HTR-8/SVneo (cell line): ENCODE data around the gene DNAH10.
A peak's percentile ranks its signal among the peaks of the same experiment; 100 is the strongest.
"Not testable (repeated sequence)": the region's sequence is repeated elsewhere in the genome, so short reads cannot be mapped to it uniquely, and the experiment has no call there.

ENCODE experiments used
- DNase-seq: peaks from one replicate; pipeline ENCODE4 v3.0.0; 2011; ENCODE audit warnings: low spot score, mixed read lengths; ENCODE audit not compliant: insufficient read length
- FAIRE-seq: peaks from 2 replicates; lab custom pipeline; 2011; peaks lifted over from hg19 to GRCh38; lab: Jason Lieb, UNC

DNAH10 gene

GRCh38 chr12:123942238-123942653 lies 180.1 kb downstream of the DNAH10 start:
- DNase-seq (peak; percentile 33), FAIRE-seq (no peak)

GRCh38 chr12:123942911-123943648 lies 181.0 kb downstream of the DNAH10 start:
- FAIRE-seq (no peak), DNase-seq (no peak)

DNA sequence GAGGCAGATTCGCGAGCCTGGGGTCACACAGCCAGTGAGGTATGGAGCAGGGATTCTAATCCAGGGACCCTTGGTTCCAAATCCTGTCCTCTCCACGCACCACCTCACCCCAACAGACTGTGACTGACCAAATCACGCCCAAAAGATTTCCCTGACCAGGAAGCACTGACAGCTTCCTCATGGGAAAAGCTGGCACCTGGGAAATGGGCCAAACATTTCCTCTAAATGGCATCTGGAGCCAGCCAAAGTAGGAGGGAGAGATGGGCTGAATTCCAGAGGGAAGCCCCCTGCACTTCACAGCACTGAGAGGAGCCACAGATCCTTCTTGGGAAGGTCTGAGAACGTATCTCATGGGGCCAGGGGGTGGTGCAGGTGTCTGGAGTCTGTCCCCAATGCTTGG lies 181.7 kb downstream of the DNAH10 start:
- DNase-seq (no peak), FAIRE-seq (no peak)

DNA sequence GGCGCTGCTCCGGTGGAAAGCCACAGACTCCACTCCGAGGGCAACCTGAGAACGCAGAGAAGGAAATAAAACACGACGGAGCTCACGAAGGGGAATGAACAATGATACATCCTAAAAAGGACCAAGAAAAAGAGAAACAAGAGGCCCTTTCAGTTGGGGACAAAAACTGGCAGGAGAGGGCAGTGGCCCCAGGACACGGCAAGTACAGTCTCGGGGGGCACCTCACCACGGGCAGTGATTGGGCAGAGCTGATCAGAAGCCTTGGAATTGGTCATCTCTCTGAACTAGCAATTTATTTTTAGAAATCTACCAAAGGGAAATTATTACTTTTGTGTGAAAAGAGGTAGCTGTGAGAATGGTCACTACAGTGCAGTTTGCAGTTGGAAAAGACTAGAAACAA lies 182.6 kb downstream of the DNAH10 start:
- FAIRE-seq: no peak
- DNase-seq: no peak

DNA sequence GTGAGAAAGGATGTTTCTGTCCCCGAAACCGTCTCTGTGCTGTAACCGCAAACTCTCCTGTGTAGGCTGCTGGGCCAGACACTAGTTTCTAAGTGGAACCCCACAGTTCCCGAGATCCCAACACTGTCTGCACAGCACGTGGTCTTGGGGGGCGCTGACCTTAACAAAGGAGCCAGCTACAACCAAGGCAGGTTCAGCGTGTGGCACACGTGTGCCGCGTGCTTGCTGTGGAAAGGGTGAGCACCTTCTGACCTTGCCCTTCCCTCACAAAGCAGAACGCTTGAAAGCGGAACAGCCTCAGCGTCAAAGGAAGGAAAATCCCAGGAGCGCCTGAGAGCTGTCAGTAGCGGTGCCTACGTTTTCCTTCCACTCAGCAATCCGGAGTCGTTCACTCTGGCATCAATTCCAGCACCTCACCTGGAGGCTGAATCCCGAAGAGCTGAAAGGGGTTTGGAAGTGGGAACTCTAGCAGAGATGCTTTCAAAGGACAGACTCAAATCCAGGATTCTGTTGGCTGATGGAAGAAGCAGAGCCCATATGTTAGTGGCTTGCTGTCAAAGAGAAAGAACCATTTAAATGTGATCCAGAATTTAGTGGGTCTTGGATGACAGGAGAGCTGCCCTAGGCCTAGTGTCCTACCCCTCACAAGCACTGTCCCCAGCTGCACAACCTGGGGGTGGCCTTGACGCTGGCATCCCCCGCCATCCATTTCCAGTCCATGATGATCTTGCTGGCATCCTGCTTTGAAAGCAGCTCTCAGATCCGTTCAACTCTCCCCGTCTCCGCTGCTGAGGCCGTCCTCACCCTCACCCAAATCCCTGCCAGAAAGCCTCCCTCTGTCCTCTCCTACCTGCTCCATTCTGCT lies 183.4 kb downstream of the DNAH10 start:
- no peak for FAIRE-seq
- no peak for DNase-seq

- DNase-seq: no peak
- FAIRE-seq: no peak
These were observed 184.0 kb downstream of the DNAH10 start for GRCh38 chr12:123946152-123946515.

DNA sequence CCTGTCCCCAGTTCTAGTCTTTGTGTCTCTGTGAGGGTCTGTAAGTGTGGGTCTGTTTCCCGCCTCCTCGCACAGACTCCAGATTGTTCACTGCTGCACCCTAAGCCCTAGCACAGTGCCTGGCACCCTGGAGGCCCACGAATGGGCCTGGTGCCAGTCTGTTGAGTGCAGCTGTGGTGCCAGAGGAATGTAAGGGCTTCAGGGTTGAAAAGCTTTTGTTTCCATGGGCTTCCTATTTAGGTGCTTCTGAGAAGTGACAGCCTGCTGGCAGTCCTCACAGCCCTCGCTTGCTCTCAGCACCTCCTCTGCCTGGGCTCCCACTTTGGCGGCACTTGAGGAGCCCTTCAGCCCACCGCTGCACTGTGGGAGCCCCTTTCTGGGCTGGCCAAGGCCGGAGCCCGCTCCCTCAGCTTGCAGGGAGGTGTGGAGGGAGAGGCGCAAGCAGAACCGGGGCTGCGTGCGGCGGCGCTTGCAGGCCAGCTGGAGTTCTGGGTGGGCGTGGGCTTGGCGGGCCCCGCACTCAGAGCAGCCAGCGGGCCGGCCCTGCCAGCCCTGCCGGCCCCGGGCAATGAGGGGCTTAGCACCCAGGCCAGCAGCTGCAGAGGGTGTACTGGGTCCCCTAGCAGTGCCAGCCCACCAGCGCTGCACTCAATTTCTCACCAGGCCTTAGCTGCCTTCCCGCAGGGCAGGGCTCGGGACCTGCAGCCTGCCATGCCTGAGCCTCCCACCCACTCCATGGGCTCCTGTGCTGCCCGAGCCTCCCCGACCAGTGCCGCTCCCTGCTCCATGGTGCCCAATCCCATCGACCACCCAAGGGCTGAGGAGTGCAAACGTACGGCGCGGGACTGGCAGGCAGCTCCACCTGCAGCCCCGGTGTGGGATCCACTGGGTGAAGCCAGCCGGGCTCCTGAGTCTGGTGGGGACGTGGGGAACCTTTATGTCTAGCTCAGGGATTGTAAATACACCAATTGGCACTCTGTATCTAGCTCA lies 184.7 kb downstream of the DNAH10 start:
- not testable (repeated sequence) for DNase-seq, FAIRE-seq

- not testable (repeated sequence) for FAIRE-seq, DNase-seq
These were observed 185.4 kb downstream of the DNAH10 start for GRCh38 chr12:123947531-123947930.

DNA sequence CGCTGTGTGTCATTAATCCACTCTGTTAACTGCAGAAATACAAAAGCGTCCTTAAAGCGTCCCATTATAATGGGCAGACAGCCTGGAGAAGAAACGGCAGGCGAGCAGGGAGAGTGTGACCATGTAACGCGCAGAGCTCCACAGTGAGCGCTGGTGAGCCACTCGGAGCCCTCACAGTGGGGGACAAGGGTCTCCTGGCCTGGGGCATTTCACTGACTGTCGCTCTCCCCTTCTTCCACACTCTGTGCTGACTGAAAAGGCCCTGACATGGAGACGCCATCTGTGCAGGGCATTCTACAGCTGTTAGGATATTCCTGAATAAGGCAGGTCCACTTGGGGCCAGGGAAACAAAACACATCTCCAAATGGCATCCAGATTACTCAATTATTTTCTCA lies 186.3 kb downstream of the DNAH10 start:
- no peak for FAIRE-seq
- no peak for DNase-seq

DNA sequence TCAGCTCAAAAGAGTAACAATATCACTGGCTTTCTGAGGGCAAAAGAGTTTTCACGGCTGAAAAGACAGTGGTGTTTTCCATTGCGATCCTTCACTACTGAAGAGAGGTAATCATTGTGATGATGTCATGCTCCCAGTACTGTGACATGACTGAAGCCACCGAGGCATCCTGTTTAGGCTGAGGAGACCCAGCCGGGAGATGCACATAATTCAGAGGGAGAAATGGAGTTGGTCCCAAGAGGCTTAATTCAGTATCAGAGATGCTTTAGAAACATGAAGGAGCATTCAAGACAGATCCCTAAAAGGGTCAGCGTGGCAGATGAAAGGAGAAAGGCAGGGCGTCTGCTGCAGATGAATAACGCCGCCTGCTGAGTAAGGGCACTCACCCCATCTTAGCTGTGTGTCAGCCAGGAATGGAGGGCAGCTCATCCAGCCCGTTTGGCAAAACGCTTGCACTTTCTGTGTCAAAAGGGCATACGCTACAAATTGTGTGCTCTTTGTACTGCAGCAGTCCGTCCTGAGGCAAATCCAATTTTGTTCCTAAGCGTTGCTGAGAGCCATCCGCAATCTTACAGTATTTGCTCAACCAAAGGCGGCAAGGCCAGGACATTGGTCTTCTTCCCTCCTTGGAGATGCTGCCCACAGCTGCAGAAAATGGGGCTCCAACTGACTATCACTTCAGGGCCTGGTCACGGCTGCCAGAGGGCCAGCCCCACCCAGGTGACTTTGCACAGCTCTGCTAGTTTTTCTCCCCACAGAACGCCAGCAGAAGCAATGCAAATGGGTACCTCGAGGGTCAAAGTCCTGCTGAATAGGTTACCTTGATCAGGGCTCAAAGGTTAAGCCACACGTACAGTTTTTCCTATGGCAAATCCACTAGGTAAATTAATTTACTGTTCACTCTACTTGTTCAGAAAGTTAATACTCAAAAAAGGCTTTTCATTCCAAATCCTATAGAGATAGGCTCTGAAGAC lies 187.0 kb downstream of the DNAH10 start:
- no peak for FAIRE-seq
- DNase-seq: no peak

- FAIRE-seq (no peak), DNase-seq (no peak)
These were observed 187.7 kb downstream of the DNAH10 start for GRCh38 chr12:123949770-123950165.

DNA sequence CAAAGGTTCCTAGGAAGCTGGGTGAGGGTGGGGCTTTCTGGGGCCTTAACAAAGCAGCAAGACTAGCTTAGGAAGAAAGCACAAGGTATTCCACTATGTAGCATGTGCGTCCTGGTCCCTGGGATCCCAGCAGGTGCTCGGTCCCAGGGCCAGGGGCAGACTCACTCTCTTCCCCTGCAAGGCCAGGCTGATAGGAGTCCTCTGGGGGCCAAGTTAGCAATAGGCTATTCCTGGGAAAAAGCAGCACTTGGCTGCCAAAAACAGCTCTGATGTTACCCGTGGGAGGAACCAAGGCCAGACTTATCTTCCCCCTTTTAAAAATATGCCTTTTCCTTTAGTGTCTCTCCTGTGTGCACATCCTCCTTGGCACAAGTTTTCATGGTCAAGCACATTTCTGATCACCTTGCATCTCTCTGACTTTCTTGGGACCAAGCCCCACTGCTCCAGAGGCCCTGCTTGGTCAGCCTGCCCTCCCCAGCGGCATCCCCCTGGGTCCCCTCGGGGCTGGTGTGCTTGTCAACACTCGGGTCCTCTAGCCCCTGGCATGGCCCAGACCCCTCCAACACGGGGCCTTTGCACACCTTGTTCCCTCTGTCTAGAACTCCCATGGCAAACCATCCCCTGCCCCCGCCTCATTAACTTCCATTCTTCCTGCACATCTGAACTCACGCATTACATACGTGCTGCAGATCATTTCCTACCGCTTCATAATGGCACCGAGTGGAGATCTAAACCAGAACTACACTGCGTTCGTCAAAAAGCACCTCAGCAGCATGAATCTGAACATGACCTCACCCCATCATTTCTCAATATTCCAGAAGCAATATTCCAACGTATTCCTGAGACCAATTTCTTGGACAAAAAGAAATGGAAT lies 188.6 kb downstream of the DNAH10 start:
- FAIRE-seq: no peak
- no peak for DNase-seq

- no peak for FAIRE-seq
- no peak for DNase-seq
These were observed 189.4 kb downstream of the DNAH10 start for GRCh38 chr12:123951467-123951866.

DNA sequence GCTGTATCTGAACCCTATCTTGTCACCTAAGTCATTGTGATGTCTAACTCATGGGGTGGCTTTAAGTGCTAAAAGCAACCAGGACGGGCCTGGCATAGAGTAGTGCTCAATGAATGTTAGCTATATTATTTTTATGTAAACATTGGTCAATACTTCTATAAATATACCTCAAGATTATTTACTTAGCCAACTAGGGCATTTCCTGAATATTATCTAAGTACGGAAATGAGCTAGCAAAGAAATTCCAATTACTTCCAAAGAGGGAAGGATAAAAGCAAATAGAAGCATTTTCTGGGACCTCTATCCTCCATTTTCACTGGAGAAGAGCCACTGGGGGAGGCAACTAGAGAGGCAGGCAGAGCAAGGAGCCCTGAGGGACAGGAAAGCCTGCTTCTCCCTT lies 189.9 kb downstream of the DNAH10 start:
- FAIRE-seq: no peak
- no peak for DNase-seq

DNA sequence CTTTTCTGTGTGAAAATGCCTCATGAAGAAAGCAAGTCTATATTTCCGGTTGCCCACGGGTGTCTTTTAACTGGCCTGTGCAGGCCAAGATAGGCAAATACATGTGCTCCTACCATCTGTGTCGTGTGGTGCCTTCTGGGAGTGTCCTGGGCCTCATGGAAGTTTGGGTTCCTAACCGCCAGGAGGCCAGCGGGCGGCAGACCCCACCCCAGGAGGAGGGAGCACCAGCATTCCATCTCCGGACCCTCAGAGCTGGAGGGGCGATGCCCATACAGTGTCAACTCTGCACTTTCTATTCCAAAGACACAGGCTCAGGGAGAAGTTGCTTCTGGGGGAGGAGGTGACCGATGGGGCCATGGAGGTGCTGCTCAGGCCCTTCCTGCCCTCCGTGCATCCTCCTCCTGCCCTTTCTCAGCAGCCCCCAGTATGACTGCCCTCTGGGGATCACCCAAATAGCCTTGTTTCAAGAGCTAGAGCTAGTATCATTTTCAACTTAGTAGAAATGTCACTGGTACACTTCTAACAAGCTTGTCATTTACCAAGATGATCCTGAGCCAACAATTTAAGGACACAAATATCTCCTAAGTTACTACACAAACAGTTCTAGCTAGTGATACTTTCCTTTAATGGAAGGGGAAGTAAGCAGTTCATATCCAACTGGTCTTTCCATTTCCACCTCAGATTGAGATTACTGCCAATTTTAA lies 192.7 kb downstream of the DNAH10 start:
- no peak for DNase-seq
- FAIRE-seq: no peak

DNA sequence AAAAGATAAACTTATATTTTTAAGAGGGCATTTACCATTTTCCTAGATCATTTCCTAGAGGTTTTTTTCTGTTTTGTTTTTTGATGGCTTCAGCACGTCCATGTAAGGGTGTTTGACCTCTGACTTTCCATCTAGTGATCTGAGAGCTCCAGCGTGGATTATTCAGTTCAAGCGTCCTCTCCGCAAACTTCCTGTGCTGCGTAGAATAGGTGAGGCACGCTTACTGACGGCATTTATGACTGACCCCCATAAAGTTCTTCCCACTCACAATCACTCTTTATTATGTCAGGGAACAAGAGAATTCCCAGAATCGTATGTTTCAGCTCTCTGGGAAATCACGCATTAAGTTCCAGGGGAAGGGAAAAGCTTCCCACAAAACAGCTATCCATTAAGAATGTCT lies 194.1 kb downstream of the DNAH10 start:
- DNase-seq: no peak
- FAIRE-seq: no peak

DNA sequence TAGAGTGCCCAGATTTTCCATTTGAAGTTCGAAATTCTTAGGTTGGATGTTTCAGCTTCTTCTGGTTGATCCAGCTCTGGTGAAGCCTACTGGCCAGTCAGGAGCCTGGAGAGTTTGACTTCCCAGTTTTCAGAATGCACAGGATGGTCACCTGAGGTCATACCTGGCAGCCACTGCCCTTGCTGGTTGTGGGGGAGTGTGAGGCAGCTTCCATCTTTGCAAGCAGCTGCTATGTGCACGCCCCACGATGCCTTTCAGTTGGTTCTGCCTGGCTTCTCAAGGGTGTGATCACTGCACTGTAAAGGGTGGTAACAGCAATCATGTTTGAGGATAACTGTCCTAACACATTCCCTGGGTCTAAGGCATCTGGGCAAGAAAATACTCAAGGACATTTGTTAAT lies 195.1 kb downstream of the DNAH10 start:
- DNase-seq (no peak), FAIRE-seq (no peak)

GRCh38 chr12:123958462-123958861 lies 196.4 kb downstream of the DNAH10 start:
- no peak for FAIRE-seq
- no peak for DNase-seq
